Liver (tissue), 3 donors: ENCODE results near the gene SH3RF3.

Experiments
- CTCF ChIP-seq: fragments of 150-350 bp; IDR thresholded peaks from 2 replicates; pipeline ENCODE4 v1.5.1; 2017; ENCODE audit warnings: improper control_type of control experiment, low read depth, low read length; ENCODE audit not compliant: missing input control
- EGR1 ChIP-seq, 2 donors: IDR thresholded peaks; 2 replicates each; pipeline ENCODE4 v1.6.1; 2016 to 2018; ENCODE audit warnings: antibody characterized with exemption in 2 of 2, low read depth in 2 of 2
- FOXA1 ChIP-seq: IDR thresholded peaks from 2 replicates; pipeline ENCODE4 v1.6.1; 2016; ENCODE audit warnings: antibody characterized with exemption
- GABPA ChIP-seq, 2 donors: IDR thresholded peaks in 1 of 2; conservative IDR thresholded peaks in 1 of 2; 2 replicates each; pipeline ENCODE4 v1.6.1; 2016; ENCODE audit warnings: antibody characterized with exemption in 2 of 2, mild to moderate bottlenecking in 1 of 2, moderate library complexity in 1 of 2
- HNF4A ChIP-seq, 2 donors: conservative IDR thresholded peaks; 2 replicates each; pipeline ENCODE4 v1.6.1; 2016; ENCODE audit warnings: antibody characterized with exemption in 2 of 2, mild to moderate bottlenecking in 2 of 2
- JUND ChIP-seq, 2 donors: IDR thresholded peaks; 2 replicates each; pipeline ENCODE4 v1.6.1; 2016; ENCODE audit warnings: antibody characterized with exemption in 2 of 2
- MAX ChIP-seq: IDR thresholded peaks from 2 replicates; pipeline ENCODE4 v1.6.1; 2016; ENCODE audit warnings: antibody characterized with exemption
- SP1 ChIP-seq: IDR thresholded peaks from 2 replicates; pipeline ENCODE4 v1.6.1; 2018; ENCODE audit warnings: antibody characterized with exemption, mild to moderate bottlenecking
- TAF1 ChIP-seq: conservative IDR thresholded peaks from 2 replicates; pipeline ENCODE4 v1.6.1; 2016; ENCODE audit warnings: antibody characterized with exemption, mild to moderate bottlenecking
- YY1 ChIP-seq: IDR thresholded peaks from 2 replicates; pipeline ENCODE4 v1.6.1; 2016; ENCODE audit warnings: antibody characterized with exemption, mild to moderate bottlenecking
- ZBTB33 ChIP-seq: IDR thresholded peaks from 2 replicates; pipeline ENCODE4 v1.6.1; 2016; ENCODE audit warnings: antibody characterized with exemption
- TF ChIP-seq, protein P1 (sequence below): IDR thresholded peaks from 2 replicates; pipeline ENCODE4 v1.6.1; 2016; ENCODE audit warnings: antibody characterized with exemption
- donor health status: healthy.
- donor health status: healthy.

DNA sequence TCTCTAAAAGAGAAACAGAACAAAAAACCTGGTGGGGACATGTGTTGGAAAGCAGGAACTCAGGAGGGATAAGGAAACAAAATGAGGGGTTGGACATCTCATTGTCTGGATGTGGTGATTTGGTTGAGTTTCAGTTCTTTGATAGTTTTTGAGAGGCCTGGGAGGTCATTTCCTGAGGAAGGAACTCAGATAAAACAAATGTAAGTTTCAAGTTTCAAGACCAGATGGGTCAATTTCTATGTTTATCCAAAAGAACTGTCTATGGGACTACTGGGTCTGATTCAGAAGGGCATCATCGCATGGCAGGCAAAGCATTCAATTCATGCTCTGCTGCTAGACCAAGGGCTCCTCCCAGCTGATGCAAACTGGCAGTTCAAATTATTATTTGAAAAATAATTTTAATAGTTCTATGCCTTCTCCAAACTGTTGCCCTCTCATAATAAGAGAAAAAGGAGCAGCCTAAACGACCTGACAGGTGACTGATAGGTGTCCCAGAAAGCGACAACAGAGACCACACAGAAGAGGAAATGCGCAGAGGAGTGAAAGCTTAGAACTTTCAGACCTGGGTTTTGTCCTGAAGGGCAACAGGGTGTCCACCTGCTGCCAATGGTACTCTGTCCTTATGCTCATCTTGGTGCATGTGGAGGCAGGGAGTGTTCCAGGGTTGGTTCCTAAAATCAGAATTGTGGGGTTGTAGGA is 39.3 kb upstream of the SH3RF3 start:
- TF ChIP-seq ZBTB33 (no peak), TAF1 (no peak), CTCF (no peak), JUND (IDR thresholded peaks at IDR 0.05) (no peak), FOXA1 (no peak), MAX (no peak), SP1 (no peak), GABPA (IDR thresholded peaks at IDR 0.05 in 1 of 2, conservative IDR thresholded peaks at IDR 0.05 in 1 of 2) (no peak), HNF4A (conservative IDR thresholded peaks at IDR 0.05) (no peak), YY1 (no peak), EGR1 (IDR thresholded peaks at IDR 0.05; ENCODE audit: low read depth in 2 of 2) (no peak)
- TF ChIP-seq, protein P1, sequence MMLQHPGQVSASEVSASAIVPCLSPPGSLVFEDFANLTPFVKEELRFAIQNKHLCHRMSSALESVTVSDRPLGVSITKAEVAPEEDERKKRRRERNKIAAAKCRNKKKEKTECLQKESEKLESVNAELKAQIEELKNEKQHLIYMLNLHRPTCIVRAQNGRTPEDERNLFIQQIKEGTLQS = no peak
